Measurements from ENCODE around the gene LAIR2. TPM values are rescaled to one million over a fixed set of nuclear protein-coding genes. Genes with fewer than 3 reads are reported as not detected.

The LAIR2 gene
- total RNA-seq, 1 donor from 2014 or later: not detected

DNA sequence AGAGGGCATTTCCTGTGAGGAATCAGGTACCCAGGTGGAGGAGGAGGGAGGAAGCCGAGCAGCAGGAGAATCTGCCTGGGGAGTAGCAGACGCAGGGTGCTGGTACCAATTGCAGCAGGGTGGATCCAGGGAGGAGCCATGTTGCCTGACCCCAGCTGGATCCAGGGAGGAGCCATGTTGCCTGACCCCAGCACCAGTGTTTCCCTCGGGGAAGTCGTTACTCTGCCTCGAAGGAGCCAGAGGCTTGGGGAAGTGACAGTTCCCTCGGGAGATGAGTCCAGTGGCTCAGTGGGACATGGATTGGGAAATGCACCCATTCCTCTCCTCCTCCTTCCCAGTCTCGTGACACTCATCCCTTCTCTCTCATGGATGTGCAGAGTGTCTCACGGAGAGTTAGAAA lies 31.5 kb downstream of the LAIR2 start:
- no peak for DNase-seq (ENCODE audit: low read depth, low spot score)

DNA sequence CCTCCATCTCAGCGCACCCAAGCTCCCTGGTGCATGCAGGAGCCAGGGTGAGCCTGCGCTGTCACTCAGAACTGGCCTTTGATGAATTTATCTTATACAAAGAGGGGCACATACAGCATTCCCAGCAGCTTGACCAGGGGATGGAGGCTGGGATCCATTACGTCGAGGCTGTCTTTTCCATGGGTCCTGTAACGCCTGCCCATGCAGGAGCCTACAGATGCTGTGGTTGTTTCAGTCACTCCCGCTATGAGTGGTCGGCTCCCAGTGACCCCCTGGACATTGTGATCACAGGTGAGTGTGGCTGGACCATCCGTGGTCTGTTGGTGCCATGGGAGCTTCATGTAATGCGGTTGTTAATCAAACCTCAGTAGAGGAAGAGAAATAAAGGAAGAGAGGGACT lies 33.0 kb downstream of the LAIR2 start:
- no peak for DNase-seq (ENCODE audit: low read depth, low spot score)

DNA sequence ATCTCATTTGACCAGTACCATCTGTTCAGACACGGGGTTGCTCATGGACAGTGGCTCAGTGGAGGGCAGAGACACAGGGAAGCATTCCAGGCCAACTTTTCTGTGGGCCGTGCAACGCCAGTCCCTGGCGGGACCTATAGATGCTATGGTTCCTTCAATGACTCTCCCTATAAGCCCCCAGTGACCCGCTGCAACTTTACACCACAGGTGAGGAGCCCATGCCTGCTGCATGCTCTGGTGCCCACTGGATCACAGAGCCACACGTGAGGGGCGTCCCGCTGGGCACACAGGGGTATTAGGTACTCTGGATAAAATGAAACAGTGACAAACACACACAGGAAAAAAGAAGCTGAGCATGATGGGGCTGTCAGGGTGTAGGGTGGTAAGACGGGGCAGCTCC lies 34.3 kb downstream of the LAIR2 start:
- no peak for DNase-seq (ENCODE audit: low read depth, low spot score)

DNA sequence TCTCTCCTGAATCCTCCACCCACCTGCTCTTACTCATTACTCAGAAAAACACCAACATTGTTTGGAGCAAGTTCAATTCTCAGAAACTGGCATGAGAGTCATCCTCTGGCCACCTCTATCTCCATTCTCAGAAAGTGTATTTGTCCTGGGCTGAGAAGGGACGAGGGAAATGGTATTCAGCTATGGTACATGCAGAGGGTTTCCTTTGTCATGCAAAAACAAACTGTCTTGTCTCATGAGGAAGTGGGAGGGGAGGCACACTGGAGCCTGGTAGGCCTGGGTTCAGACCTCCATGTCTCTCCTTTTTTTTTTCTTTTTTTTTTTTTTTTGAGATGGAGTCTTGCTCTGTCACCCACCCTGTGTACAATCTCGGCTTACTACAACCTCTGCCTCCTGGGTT lies 39.1 kb downstream of the LAIR2 start:
- no peak for DNase-seq (ENCODE audit: low read depth, low spot score)

DNA sequence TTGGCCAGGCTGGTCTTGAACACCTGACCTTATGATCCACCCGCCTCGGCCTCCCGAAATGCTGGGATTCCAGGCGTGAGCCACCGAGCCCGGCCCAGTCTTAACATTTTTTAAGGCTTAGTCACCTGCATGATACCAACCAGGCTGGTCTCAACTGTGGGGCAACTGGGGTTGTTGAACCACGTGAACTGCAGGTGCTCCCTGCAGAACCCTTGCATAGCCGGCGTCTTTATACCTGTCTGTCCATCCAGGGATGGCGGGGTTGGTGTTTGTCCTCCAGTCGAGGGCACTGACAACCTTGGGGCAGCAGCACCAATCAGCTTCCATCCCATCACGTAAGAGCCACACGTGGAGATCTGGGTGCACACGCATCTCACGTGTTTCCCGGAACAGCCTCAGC lies 46.2 kb downstream of the LAIR2 start:
- DNase-seq (ENCODE audit: low read depth, low spot score): no peak

DNA sequence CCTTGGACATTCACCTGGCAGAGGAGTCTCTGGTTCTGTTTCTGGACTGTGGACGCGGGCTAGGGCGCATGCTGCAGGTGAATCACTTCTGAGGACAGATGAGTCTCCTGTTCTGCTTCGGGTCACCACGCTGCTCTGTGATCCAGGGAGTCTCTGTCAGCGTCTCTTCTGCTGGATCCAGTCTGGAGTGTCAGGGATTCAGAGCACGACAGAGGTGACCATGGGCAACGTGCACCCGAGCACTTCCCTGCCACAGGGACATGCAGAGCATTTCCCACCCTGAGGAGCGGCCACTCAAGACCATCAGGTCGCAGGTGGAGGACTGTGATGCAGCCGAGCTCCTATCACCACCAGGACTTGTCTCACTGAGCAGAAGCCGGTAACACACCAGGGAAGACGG lies 46.6 kb downstream of the LAIR2 start:
- DNase-seq (ENCODE audit: low read depth, low spot score): no peak

DNA sequence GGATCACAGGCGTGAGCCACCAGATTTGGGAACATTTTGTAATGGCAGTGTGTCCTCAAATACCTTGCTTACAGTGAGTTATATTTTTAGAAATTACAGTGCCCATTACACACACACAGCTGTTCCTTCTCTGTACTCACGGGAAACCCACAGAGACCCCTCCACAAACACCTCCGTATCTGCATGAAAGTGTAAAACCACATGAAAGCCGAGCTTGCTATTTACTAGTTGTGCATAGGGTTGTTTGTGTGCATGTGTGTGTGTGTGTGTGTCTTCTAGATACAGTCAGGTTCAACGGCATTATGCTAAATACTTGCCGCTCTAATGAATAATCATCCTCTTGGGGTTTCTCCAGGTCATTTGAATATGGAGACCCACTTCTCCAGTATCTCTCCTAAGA lies 48.7 kb downstream of the LAIR2 start:
- no peak for DNase-seq (ENCODE audit: low read depth, low spot score)

DNA sequence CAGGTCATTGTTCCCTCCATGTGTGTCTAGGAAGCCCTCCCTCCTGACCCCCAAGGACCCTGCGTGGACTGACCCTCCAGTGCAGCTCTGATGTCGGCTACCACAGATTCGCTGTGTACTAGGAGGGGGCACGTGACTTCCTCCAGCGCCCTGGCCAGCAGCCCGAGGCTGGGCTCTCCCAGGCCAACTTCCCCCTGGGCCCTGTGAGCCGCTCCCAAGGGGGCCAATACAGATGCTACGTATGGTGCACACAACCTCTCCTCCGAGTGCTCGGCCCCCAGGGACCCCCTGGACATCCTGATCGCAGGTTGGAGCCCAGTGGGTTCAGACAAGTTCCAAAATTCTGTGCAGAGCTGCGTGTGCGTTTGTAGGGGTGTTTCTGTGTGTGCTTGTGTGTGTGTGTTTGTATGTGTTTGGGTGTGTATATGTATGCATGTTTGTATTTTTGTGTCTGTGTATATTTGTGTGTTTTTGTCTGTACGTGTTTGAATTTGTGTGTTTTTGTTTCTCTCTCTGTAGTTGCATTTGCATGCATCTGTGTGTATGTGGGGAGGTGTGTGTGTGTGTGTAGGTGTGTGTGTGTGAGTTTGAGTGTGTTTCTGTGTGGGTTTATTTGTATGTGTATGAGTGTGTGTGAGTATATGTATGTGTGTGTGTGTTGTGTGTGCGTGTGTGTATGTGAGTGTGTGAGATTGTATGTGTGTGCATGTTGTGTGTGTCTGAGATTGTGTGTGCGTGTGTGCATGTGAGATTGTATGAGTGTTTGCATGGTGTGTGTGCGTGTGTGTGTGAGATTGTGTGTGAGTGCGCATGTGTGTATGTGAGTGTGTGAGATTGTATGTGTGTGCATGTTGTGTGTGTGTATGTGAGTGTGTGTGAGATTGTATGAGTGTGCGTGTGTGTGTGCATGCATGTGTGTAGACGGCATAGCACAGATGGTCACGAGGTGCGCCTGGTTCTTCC lies 49.6 kb downstream of the LAIR2 start:
- DNase-seq (ENCODE audit: low read depth, low spot score): no peak

DNA sequence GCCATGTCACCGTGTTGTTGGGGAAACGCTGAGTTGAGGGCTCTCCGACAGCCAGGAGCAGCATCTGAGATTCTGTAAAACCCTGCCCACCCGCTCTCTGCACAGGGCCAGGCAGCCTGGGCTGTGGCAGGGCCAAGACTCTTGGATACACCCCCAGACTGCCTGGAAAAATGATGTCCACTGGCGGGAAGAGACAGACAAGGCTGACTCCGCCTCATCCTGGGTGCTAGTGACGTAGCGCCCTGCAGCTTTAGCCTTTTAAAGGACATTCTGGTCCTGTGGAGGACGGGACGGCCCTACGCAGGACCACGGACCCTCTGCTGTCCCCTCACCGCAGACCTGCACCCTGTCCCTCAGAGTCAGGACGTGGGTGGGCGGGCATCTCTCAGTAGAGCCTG lies 50.3 kb downstream of the LAIR2 start:
- no peak for DNase-seq (ENCODE audit: low read depth, low spot score)

DNA sequence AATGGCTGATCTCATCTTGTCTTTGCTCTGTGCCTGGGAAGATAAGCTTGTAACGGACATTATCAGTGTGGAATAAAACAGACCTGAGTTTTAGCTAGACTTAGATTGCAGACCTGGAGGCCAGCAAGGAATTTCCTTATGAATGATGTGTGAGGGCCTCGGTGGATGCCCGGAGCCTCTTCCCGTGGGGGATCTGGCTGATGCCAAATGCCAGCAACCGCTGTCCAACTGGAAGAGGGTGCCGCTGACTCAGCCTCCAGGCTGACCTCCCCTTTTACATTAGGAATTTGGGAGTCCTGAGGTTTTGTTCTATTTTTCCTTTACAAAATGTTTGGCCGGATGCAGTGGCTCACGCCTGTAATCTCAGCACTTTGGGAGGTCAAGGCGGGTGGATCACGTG lies 51.4 kb downstream of the LAIR2 start:
- no peak for DNase-seq (ENCODE audit: low read depth, low spot score)

DNA sequence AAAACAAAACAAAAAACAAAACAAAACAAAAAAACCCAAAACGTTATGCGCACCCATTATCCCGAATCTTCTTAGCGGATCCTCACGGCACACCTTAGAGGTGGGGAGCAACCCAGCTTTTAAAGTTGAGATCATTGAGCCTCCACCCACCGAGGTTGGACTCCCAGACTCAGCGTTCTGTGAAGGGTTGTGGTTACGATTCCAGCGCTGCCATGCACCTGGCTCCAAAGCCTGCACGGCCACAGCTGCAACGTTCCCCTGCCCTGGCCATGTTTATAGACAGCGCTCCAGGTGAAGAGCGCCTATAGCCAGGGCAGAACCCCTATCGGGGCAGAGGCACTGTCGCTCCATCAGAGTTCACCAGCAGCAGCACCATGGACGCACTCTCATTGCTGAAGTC lies 52.3 kb downstream of the LAIR2 start:
- no peak for DNase-seq (ENCODE audit: low read depth, low spot score)

DNA sequence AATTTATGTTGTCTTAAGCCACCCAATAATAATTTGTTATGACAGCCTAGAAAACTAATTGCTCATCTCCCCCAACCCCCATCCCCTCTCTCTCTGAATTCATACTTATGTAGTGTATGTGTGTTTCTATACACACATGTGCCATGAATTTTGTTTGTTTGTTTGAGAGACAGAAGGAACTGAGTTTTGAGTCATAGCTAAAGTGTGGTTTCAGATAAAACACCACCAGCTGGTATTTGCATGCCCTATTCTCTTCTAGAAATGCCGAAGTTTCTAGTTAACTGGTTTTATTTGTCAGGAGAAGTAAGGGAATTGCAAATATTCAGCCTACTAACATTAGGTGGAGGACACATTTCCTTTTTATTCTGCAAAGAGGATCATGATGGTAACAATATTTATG lies 53.6 kb downstream of the LAIR2 start:
- DNase-seq (ENCODE audit: low read depth, low spot score): no peak

DNA sequence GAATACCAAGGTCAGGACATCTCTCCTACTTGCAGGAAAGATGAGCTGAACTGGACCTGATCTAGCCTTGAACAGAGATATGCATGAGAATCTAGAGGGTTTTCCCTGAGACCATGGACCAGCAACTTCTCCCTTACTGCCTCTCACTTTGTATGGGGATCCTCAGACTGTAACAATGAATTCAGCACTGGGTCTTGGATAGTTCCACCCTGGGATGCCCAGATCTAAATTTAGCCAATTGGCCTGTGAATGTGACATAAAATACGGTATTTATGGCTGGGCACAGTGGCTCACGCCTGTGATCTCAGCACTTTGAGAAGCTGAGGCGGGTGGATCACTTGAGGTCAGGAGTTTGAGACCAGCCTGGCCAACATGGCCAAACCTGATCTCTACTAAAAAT lies 55.7 kb downstream of the LAIR2 start:
- DNase-seq (ENCODE audit: low read depth, low spot score): no peak

Other genes starting within 250 kb of the LAIR2 start
- gene LILRB5, start 245.6 kb upstream of the LAIR2 start, total RNA-seq: not detected in 2 replicates
- not detected in 2 replicates for gene LILRB2, start 221.7 kb upstream of the LAIR2 start, total RNA-seq
- not detected in 2 replicates for gene LILRA5, start 189.7 kb upstream of the LAIR2 start, total RNA-seq
- gene LILRA4, start 163.7 kb upstream of the LAIR2 start, total RNA-seq: not detected in 2 replicates
- gene LAIR1, start 137.9 kb upstream of the LAIR2 start, total RNA-seq: not detected in 2 replicates
- gene TTYH1, start 87.4 kb upstream of the LAIR2 start, total RNA-seq: not detected in 2 replicates
- gene LENG8, start 53.6 kb upstream of the LAIR2 start, total RNA-seq: 26.8 and 33.6 TPM in 2 replicates
- gene LENG9, start 39.1 kb upstream of the LAIR2 start, total RNA-seq: 6.8 and 7.9 TPM in 2 replicates
- 30.2 and 35.7 TPM in 2 replicates for gene CDC42EP5, start 29.5 kb upstream of the LAIR2 start, total RNA-seq
- gene LILRA2, start 71.0 kb downstream of the LAIR2 start, total RNA-seq: not detected in 2 replicates
- not detected in 2 replicates for gene LILRA1, start 90.8 kb downstream of the LAIR2 start, total RNA-seq
- gene LILRB1, start 127.7 kb downstream of the LAIR2 start, total RNA-seq: not detected in 2 replicates
- not detected in 2 replicates for gene LILRB4, start 160.2 kb downstream of the LAIR2 start, total RNA-seq
- not detected in 2 replicates for gene KIR3DL3, start 221.6 kb downstream of the LAIR2 start, total RNA-seq
- not detected in 2 replicates for gene KIR2DL3, start 235.7 kb downstream of the LAIR2 start, total RNA-seq